ENCODE data around the gene AP1S1. TPM values are rescaled to one million over a fixed set of nuclear protein-coding genes. Genes with fewer than 3 reads are reported as not detected.
"Not testable (repeated sequence)": the region's sequence is repeated elsewhere in the genome, so short reads cannot be mapped to it uniquely, and the experiment has no call there.

The AP1S1 gene
- total RNA-seq, 4 donors from 2014 or later = 28.5 to 66.5 (median 50.0) TPM

GRCh38 chr7:101108961-101109360 is 45.3 kb upstream of the AP1S1 start:
- WGBS = 33% methylated on average over 1 of the region's 7 CpGs
- Histone ChIP-seq H3K4me3 (no peak overlapping the region), H3K27me3 (no peaks in the 10 kb centered on the region), H3K36me3 (no peaks in the 10 kb centered on the region), H3K4me1 (peaks cover 27% of the 10 kb centered on the region), H3K27ac (peak overlapping the region; percentile 35), H3K9me3 (no peaks in the 10 kb centered on the region)
- TF ChIP-seq EP300 (IDR thresholded peaks at IDR 0.05) (no peak), POLR2A (IDR thresholded peaks at IDR 0.05) (no peak), CTCF (IDR thresholded peaks at IDR 0.05) (no peak), POLR2AphosphoS5 (IDR thresholded peaks at IDR 0.05) (no peak)
- DNase-seq (ENCODE audit: low spot score in 2 of 2) = no peak

- Histone ChIP-seq H3K4me3 (no peak overlapping the region), H3K27me3 (no peaks in the 10 kb centered on the region), H3K36me3 (no peaks in the 10 kb centered on the region), H3K27ac (peak overlapping the region; percentile 35), H3K4me1 (peaks cover 23% of the 10 kb centered on the region), H3K9me3 (no peaks in the 10 kb centered on the region)
- 61% methylated on average over 6 of the region's 6 CpGs for WGBS
- TF ChIP-seq POLR2AphosphoS5 (IDR thresholded peaks at IDR 0.05) (no peak), POLR2A (IDR thresholded peaks at IDR 0.05) (no peak), EP300 (IDR thresholded peaks at IDR 0.05) (no peak), CTCF (IDR thresholded peaks at IDR 0.05) (no peak)
- no peak for DNase-seq (ENCODE audit: low spot score in 2 of 2)
Measured at GRCh38 chr7:101109368-101109767, 44.9 kb upstream of the AP1S1 start.

- Histone ChIP-seq H3K27ac (peak overlapping the region; percentile 62), H3K4me1 (peaks cover 17% of the 10 kb centered on the region), H3K27me3 (no peaks in the 10 kb centered on the region), H3K36me3 (no peaks in the 10 kb centered on the region), H3K4me3 (no peak overlapping the region), H3K9me3 (no peaks in the 10 kb centered on the region)
- TF ChIP-seq POLR2A (IDR thresholded peaks at IDR 0.05) (no peak), CTCF (IDR thresholded peaks at IDR 0.05) (no peak), EP300 (IDR thresholded peaks at IDR 0.05) (no peak), POLR2AphosphoS5 (IDR thresholded peaks at IDR 0.05) (no peak)
- WGBS = 77% methylated on average over 5 of the region's 5 CpGs
- no peak for DNase-seq (ENCODE audit: low spot score in 2 of 2)
Measured at GRCh38 chr7:101111261-101111660, 43.0 kb upstream of the AP1S1 start.

- 70% methylated on average over 10 of the region's 11 CpGs for WGBS
- TF ChIP-seq POLR2AphosphoS5 (IDR thresholded peaks at IDR 0.05) (peak in 1 of 3 donors; percentile 56), POLR2A (IDR thresholded peaks at IDR 0.05) (no peak)
- H3K36me3 ChIP-seq = no peaks in the 10 kb centered on the region
- no peaks in the 10 kb centered on the region for H3K27me3 ChIP-seq
- H3K4me1 ChIP-seq = peaks cover 17% of the 10 kb centered on the region
- no peak for DNase-seq (ENCODE audit: low spot score in 2 of 2)
- H3K4me3 ChIP-seq = no peak overlapping the region
- no peaks in the 10 kb centered on the region for H3K9me3 ChIP-seq
- H3K27ac ChIP-seq = peak overlapping the region; percentile 62
Measured at GRCh38 chr7:101112233-101112632, 42.0 kb upstream of the AP1S1 start.

- not testable (repeated sequence) for H3K36me3 ChIP-seq; H3K27ac ChIP-seq; H3K27me3 ChIP-seq; H3K9me3 ChIP-seq; H3K4me3 ChIP-seq; DNase-seq (ENCODE audit: low spot score in 2 of 2)
- peaks cover 17% of the 10 kb centered on the region for H3K4me1 ChIP-seq
- 97% methylated on average over 7 of the region's 7 CpGs for WGBS
Measured at GRCh38 chr7:101113140-101113539, 41.1 kb upstream of the AP1S1 start.

- Histone ChIP-seq H3K36me3 (no peaks in the 10 kb centered on the region), H3K27ac (no peak overlapping the region), H3K4me3 (no peak overlapping the region), H3K27me3 (no peaks in the 10 kb centered on the region), H3K9me3 (no peaks in the 10 kb centered on the region), H3K4me1 (peaks cover 11% of the 10 kb centered on the region)
- TF ChIP-seq EP300 (IDR thresholded peaks at IDR 0.05) (no peak), CTCF (IDR thresholded peaks at IDR 0.05) (no peak), POLR2AphosphoS5 (IDR thresholded peaks at IDR 0.05) (no peak)
- no peak for DNase-seq (ENCODE audit: low spot score in 2 of 2)
- 86% methylated on average over 11 of the region's 11 CpGs for whole genome bisulfite sequencing
Measured at GRCh38 chr7:101113836-101114235, 40.4 kb upstream of the AP1S1 start.

Data from suprapubic skin (tissue), 4 donors.